ENCODE results near the gene RABL6.

DNA sequence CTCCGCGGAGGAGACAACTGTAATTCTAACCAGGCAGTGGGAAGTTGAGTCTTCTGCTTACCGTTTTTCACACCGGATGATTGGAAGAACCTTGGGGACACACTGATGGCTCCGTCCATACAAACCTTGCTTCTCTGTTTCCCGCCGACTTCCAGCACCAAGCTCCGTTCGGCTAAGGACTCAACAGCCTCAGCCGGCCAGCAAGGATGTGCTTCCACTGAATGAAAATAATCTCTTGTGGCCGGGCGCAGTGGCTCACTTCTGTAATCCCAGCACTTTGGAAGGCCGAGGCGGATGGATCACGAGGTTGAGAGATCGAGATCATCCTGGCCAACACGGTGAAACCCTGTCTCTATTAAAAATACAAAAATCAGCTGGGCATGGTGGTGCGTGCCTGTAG lies 60.2 kb downstream of the RABL6 start:
- TF ChIP-seq ZNF747 (tag by site-specific recombination; IDR thresholded peaks at IDR 0.05): no peak
- TF ChIP-seq, protein P1, sequence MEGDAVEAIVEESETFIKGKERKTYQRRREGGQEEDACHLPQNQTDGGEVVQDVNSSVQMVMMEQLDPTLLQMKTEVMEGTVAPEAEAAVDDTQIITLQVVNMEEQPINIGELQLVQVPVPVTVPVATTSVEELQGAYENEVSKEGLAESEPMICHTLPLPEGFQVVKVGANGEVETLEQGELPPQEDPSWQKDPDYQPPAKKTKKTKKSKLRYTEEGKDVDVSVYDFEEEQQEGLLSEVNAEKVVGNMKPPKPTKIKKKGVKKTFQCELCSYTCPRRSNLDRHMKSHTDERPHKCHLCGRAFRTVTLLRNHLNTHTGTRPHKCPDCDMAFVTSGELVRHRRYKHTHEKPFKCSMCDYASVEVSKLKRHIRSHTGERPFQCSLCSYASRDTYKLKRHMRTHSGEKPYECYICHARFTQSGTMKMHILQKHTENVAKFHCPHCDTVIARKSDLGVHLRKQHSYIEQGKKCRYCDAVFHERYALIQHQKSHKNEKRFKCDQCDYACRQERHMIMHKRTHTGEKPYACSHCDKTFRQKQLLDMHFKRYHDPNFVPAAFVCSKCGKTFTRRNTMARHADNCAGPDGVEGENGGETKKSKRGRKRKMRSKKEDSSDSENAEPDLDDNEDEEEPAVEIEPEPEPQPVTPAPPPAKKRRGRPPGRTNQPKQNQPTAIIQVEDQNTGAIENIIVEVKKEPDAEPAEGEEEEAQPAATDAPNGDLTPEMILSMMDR (tag by site-specific recombination; IDR thresholded peaks at IDR 0.05): no peak
- TF ChIP-seq, protein P2, sequence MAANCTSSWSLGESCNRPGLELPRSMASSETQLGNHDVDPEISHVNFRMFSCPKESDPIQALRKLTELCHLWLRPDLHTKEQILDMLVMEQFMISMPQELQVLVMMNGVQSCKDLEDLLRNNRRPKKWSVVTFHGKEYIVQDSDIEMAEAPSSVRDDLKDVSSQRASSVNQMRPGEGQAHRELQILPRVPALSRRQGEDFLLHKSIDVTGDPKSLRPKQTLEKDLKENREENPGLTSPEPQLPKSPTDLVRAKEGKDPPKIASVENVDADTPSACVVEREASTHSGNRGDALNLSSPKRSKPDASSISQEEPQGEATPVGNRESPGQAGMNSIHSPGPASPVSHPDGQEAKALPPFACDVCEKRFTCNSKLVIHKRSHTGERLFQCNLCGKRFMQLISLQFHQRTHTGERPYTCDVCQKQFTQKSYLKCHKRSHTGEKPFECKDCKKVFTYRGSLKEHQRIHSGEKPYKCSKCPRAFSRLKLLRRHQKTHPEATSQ (tag by site-specific recombination; IDR thresholded peaks at IDR 0.05): no peak
- no peak for TF ChIP-seq ZNF302 (tag by site-specific recombination; IDR thresholded peaks at IDR 0.05; ENCODE audit: low read depth)
- TF ChIP-seq, protein P3, sequence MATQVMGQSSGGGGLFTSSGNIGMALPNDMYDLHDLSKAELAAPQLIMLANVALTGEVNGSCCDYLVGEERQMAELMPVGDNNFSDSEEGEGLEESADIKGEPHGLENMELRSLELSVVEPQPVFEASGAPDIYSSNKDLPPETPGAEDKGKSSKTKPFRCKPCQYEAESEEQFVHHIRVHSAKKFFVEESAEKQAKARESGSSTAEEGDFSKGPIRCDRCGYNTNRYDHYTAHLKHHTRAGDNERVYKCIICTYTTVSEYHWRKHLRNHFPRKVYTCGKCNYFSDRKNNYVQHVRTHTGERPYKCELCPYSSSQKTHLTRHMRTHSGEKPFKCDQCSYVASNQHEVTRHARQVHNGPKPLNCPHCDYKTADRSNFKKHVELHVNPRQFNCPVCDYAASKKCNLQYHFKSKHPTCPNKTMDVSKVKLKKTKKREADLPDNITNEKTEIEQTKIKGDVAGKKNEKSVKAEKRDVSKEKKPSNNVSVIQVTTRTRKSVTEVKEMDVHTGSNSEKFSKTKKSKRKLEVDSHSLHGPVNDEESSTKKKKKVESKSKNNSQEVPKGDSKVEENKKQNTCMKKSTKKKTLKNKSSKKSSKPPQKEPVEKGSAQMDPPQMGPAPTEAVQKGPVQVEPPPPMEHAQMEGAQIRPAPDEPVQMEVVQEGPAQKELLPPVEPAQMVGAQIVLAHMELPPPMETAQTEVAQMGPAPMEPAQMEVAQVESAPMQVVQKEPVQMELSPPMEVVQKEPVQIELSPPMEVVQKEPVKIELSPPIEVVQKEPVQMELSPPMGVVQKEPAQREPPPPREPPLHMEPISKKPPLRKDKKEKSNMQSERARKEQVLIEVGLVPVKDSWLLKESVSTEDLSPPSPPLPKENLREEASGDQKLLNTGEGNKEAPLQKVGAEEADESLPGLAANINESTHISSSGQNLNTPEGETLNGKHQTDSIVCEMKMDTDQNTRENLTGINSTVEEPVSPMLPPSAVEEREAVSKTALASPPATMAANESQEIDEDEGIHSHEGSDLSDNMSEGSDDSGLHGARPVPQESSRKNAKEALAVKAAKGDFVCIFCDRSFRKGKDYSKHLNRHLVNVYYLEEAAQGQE (tag by site-specific recombination; IDR thresholded peaks at IDR 0.05): no peak
- no peak for TF ChIP-seq ZNF549 (tag by site-specific recombination; IDR thresholded peaks at IDR 0.05)
- TF ChIP-seq, protein P4, sequence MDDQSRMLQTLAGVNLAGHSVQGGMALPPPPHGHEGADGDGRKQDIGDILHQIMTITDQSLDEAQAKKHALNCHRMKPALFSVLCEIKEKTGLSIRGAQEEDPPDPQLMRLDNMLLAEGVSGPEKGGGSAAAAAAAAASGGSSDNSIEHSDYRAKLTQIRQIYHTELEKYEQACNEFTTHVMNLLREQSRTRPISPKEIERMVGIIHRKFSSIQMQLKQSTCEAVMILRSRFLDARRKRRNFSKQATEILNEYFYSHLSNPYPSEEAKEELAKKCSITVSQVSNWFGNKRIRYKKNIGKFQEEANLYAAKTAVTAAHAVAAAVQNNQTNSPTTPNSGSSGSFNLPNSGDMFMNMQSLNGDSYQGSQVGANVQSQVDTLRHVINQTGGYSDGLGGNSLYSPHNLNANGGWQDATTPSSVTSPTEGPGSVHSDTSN (CRISPR knock-in tag; IDR thresholded peaks at IDR 0.05): no peak
- TF ChIP-seq ZNF658 (tag by site-specific recombination; IDR thresholded peaks at IDR 0.05): no peak
- TF ChIP-seq, protein P5, sequence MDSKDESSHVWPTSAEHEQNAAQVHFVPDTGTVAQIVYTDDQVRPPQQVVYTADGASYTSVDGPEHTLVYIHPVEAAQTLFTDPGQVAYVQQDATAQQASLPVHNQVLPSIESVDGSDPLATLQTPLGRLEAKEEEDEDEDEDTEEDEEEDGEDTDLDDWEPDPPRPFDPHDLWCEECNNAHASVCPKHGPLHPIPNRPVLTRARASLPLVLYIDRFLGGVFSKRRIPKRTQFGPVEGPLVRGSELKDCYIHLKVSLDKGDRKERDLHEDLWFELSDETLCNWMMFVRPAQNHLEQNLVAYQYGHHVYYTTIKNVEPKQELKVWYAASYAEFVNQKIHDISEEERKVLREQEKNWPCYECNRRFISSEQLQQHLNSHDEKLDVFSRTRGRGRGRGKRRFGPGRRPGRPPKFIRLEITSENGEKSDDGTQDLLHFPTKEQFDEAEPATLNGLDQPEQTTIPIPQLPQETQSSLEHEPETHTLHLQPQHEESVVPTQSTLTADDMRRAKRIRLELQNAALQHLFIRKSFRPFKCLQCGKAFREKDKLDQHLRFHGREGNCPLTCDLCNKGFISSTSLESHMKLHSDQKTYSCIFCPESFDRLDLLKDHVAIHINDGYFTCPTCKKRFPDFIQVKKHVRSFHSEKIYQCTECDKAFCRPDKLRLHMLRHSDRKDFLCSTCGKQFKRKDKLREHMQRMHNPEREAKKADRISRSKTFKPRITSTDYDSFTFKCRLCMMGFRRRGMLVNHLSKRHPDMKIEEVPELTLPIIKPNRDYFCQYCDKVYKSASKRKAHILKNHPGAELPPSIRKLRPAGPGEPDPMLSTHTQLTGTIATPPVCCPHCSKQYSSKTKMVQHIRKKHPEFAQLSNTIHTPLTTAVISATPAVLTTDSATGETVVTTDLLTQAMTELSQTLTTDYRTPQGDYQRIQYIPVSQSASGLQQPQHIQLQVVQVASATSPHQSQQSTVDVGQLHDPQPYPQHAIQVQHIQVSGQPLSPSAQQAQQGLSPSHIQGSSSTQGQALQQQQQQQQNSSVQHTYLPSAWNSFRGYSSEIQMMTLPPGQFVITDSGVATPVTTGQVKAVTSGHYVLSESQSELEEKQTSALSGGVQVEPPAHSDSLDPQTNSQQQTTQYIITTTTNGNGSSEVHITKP (tag by site-specific recombination; IDR thresholded peaks at IDR 0.05): no peak
- TF ChIP-seq ZBTB20 (tag by site-specific recombination; IDR thresholded peaks at IDR 0.05): no peak
- TF ChIP-seq ZNF138 (tag by site-specific recombination; IDR thresholded peaks at IDR 0.05; ENCODE audit: borderline replicate concordance): no peak
- no peak for TF ChIP-seq GFI1B (tag by site-specific recombination; IDR thresholded peaks at IDR 0.05)
- TF ChIP-seq, protein P6, sequence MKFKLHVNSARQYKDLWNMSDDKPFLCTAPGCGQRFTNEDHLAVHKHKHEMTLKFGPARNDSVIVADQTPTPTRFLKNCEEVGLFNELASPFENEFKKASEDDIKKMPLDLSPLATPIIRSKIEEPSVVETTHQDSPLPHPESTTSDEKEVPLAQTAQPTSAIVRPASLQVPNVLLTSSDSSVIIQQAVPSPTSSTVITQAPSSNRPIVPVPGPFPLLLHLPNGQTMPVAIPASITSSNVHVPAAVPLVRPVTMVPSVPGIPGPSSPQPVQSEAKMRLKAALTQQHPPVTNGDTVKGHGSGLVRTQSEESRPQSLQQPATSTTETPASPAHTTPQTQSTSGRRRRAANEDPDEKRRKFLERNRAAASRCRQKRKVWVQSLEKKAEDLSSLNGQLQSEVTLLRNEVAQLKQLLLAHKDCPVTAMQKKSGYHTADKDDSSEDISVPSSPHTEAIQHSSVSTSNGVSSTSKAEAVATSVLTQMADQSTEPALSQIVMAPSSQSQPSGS (tag by site-specific recombination; IDR thresholded peaks at IDR 0.05; ENCODE audit: low read depth): no peak
